Measurements from ENCODE around the gene ZRANB2. TPM values are rescaled to one million over a fixed set of nuclear protein-coding genes. Genes with fewer than 3 reads are reported as not detected.

The ZRANB2 gene
- total RNA-seq, 1 donor from 2014 or later = 146 TPM

DNA sequence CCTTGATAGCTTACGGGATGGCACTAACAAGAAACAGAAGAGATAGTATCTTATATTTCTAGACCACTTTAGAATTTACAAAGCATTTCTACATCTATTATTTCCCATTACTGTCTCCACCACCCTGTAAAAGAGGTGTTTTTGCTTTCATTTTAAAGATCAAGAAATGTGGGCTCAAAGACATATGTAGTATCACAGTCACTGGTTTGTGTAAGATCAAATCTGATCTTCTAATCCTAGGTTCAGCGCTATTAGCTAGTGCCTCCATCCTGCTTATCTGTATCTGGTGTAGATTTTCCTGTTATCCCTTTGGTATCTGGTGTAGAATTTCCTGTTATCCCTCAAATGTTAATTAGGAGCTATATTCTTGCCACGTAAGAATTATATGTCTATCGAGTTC lies 23.6 kb upstream of the ZRANB2 start:
- no peak overlapping the region for H3K4me3 Mint-ChIP-seq
- H3K36me3 Mint-ChIP-seq = no peaks in the 10 kb centered on the region
- H3K27ac Mint-ChIP-seq = no peak overlapping the region
- H3K27me3 Mint-ChIP-seq (ENCODE audit: low read depth) = no peaks in the 10 kb centered on the region
- H3K9me3 Mint-ChIP-seq = peaks cover 6% of the 10 kb centered on the region
- no peak for DNase-seq (ENCODE audit: low spot score in 2 of 2, unreplicated experiment in 2 of 2)
- no peaks in the 10 kb centered on the region for H3K4me1 Mint-ChIP-seq
- TF ChIP-seq, protein P1, sequence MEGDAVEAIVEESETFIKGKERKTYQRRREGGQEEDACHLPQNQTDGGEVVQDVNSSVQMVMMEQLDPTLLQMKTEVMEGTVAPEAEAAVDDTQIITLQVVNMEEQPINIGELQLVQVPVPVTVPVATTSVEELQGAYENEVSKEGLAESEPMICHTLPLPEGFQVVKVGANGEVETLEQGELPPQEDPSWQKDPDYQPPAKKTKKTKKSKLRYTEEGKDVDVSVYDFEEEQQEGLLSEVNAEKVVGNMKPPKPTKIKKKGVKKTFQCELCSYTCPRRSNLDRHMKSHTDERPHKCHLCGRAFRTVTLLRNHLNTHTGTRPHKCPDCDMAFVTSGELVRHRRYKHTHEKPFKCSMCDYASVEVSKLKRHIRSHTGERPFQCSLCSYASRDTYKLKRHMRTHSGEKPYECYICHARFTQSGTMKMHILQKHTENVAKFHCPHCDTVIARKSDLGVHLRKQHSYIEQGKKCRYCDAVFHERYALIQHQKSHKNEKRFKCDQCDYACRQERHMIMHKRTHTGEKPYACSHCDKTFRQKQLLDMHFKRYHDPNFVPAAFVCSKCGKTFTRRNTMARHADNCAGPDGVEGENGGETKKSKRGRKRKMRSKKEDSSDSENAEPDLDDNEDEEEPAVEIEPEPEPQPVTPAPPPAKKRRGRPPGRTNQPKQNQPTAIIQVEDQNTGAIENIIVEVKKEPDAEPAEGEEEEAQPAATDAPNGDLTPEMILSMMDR (IDR thresholded peaks at IDR 0.05; ENCODE audit: unreplicated experiment) = no peak

DNA sequence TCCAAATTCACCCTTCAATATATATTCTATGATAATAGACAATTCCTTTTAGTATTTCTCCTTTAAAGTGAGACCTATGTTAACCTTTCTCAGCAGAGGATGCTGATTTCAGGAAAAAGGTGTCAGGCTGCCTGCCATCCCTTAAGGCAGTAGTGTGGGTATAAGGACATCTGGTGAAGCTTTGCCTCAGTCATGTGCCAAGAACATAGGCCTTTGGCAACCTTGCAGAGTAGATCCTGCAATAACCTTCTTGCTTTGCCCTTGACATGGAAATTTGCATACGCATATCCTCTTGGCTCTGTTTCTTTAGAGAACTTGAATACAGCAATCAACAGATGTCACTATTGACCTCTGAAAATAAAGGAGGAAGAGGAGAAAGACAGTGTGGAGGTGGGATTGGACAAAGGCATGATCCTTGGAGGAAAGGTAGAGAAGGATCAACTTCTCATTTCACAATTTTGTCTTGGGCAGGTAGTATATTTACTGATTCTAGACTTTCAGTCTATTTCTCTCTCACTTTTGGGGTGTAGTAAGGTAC lies 21.1 kb upstream of the ZRANB2 start:
- no peaks in the 10 kb centered on the region for H3K36me3 Mint-ChIP-seq
- H3K4me3 Mint-ChIP-seq = no peak overlapping the region
- H3K9me3 Mint-ChIP-seq = peaks cover 4% of the 10 kb centered on the region

DNA sequence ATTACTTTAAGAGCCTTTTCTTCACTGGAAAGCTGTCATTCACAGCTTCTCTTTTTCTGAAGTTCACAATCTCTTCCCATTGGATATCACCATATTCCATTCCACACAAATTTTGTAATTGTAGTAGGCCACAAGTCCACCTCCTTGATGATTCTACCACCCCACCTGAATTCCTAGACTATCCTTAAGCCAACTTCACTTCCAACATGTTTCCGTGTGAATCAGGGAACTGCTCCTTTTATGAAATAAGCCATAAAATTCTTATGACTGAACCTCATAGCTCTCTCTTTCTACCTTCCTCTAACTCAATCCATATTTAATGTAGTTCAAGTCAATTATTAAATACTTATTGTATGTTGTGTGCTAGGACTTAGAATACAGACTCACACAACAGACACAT lies 16.6 kb upstream of the ZRANB2 start:
- no peak for DNase-seq (ENCODE audit: low spot score in 2 of 2, unreplicated experiment in 2 of 2)
- TF ChIP-seq, protein P1 (IDR thresholded peaks at IDR 0.05; ENCODE audit: unreplicated experiment) = no peak
- Mint-ChIP-seq H3K36me3 (no peaks in the 10 kb centered on the region), H3K4me1 (no peaks in the 10 kb centered on the region), H3K4me3 (no peak overlapping the region), H3K27ac (no peak overlapping the region), H3K27me3 (ENCODE audit: low read depth) (peaks cover 4% of the 10 kb centered on the region), H3K9me3 (no peaks in the 10 kb centered on the region)

More for the DNA sequence above, 21.1 kb upstream of the ZRANB2 start:
- Mint-ChIP-seq H3K4me1 (no peaks in the 10 kb centered on the region), H3K27ac (no peak overlapping the region), H3K27me3 (ENCODE audit: low read depth) (peaks cover 2% of the 10 kb centered on the region)
- TF ChIP-seq, protein P1 (IDR thresholded peaks at IDR 0.05; ENCODE audit: unreplicated experiment) = no peak
- no peak for DNase-seq (ENCODE audit: low spot score in 2 of 2, unreplicated experiment in 2 of 2)

DNA sequence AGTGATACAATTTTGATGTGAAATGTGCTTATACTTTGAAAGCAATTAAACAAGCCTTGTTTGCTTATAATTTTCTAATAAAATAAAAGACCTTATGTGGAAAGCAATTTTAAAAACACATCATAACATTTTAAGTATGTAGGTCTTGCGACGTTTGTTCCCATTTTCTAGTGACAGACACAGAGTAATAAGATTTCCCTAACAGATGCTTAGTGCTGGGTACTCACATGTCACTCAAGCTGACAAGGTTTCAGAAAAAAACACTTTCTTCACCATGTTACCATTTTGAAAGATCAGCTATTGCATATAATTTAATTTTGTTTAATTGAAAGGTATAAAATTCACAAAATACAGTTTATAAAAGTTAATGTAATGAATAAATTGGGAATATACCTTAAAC lies 14.1 kb upstream of the ZRANB2 start:
- no peaks in the 10 kb centered on the region for H3K36me3 Mint-ChIP-seq
- TF ChIP-seq, protein P1 (IDR thresholded peaks at IDR 0.05; ENCODE audit: unreplicated experiment) = no peak
- no peak for DNase-seq (ENCODE audit: low spot score in 2 of 2, unreplicated experiment in 2 of 2)
- no peak overlapping the region for H3K27ac Mint-ChIP-seq
- peaks cover 4% of the 10 kb centered on the region for H3K27me3 Mint-ChIP-seq (ENCODE audit: low read depth)
- no peak overlapping the region for H3K4me3 Mint-ChIP-seq
- no peaks in the 10 kb centered on the region for H3K4me1 Mint-ChIP-seq
- H3K9me3 Mint-ChIP-seq = no peaks in the 10 kb centered on the region

DNA sequence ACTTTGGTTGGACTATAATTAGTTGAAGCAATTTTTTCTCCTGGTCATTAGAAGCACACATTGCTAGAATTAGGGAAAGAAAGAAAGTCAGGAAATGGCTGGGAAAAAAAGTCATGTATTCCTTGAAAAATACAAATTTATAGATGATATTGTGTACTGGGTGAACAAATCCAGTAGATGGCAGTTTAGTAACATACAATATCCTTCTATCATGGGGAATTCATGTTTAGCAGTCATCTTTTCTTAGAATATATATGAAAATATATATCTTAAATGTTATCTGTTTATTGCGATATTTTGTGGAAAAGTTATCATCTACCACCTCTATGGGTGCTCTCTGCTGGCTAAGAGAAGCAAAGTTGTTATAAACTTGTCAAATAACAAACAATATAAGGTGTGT lies 13.1 kb upstream of the ZRANB2 start:
- H3K9me3 Mint-ChIP-seq = no peaks in the 10 kb centered on the region
- TF ChIP-seq, protein P1 (IDR thresholded peaks at IDR 0.05; ENCODE audit: unreplicated experiment) = no peak
- H3K27me3 Mint-ChIP-seq (ENCODE audit: low read depth) = peaks cover 2% of the 10 kb centered on the region
- DNase-seq (ENCODE audit: low spot score in 2 of 2, unreplicated experiment in 2 of 2) = no peak
- no peaks in the 10 kb centered on the region for H3K36me3 Mint-ChIP-seq
- no peaks in the 10 kb centered on the region for H3K4me1 Mint-ChIP-seq
- no peak overlapping the region for H3K4me3 Mint-ChIP-seq
- no peak overlapping the region for H3K27ac Mint-ChIP-seq
